HepG2 (cell line): ENCODE data around the gene PCDHGB1. TPM values are rescaled to one million over a fixed set of nuclear protein-coding genes. Genes with fewer than 3 reads are reported as not detected.
"Not testable (repeated sequence)": the region's sequence is repeated elsewhere in the genome, so short reads cannot be mapped to it uniquely, and the experiment has no call there.

Experiments
- ATAC-seq: fragments of 200-7000 bp; cut with Tn5 transposase; 3 replicates; pipeline ENCODE4 v1.9.1; 2020; ENCODE audit warnings: mild to moderate bottlenecking, moderate library complexity
- BruUV-seq: library from RNA; stranded (reverse); fragments of 400-500 nt; replicated peaks from 2 replicates; lab custom pipeline; 2021; lab: Mats Ljungman, UMichigan
- CTCF ChIA-PET: fragments of 300-600 bp; formaldehyde crosslinking; extraction: SDS; loops from one replicate; lab custom pipeline; 2021; ENCODE audit warnings: low total read pairs, inconsistent platforms, low intra/inter-chr PET ratio; lab: Yijun Ruan, JAX
- POLR2A ChIA-PET: fragments of 350-600 bp; sonication (Branson Sonifier 250); formaldehyde crosslinking; loops from one replicate; lab custom pipeline; 2020; ENCODE audit warnings: antibody characterized with exemption, inconsistent platforms; lab: Yijun Ruan, JAX
- DNase-seq: peaks from one replicate; pipeline ENCODE4 v3.0.0-alpha.2; 2015; ENCODE audit warnings: low spot score
- FAIRE-seq: peaks from 3 replicates; lab custom pipeline; 2011; peaks lifted over from hg19 to GRCh38; lab: Jason Lieb, UNC
- H2AFZ ChIP-seq: one replicate; pipeline ENCODE4 v1.6.1; 2011; ENCODE audit warnings: low read length, inconsistent platforms
- H3K27ac ChIP-seq: fragments of 300-600 bp; 3 replicates; pipeline ENCODE4 v1.8.0; 2011; ENCODE audit warnings: mixed run types, mild to moderate bottlenecking, mixed read lengths, low read length, inconsistent platforms; ENCODE audit not compliant: insufficient read depth; ENCODE audit errors: extremely low read length
- H3K27me3 ChIP-seq, 2 experiments: fragments of 200-600 bp in 1 of 2; 2 replicates in 1 of 2; 3 replicates in 1 of 2; pipeline versions ENCODE4 v1.6.0 to v1.8.0; 2011; ENCODE audit warnings: low read length in 2 of 2, mild to moderate bottlenecking in 2 of 2, moderate library complexity in 2 of 2, inconsistent platforms in 1 of 2; ENCODE audit not compliant: insufficient read depth in 2 of 2, control insufficient read depth in 1 of 2
- H3K36me3 ChIP-seq, 2 experiments: fragments of 200-600 bp in 1 of 2; replicated peaks in 1 of 2; 2 replicates in 1 of 2; 3 replicates in 1 of 2; pipeline versions ENCODE4 v1.5.1 to v1.8.0; 2011; ENCODE audit warnings: low read length in 2 of 2, inconsistent platforms in 1 of 2; ENCODE audit not compliant: insufficient read depth in 2 of 2, control insufficient read depth in 1 of 2
- H3K4me1 ChIP-seq: 2 replicates; pipeline ENCODE4 v1.5.1; 2012; ENCODE audit warnings: low read length, inconsistent platforms; ENCODE audit not compliant: insufficient read depth
- H3K4me2 ChIP-seq: 2 replicates; pipeline ENCODE4 v1.6.0; 2011; ENCODE audit warnings: low read depth, low read length, inconsistent platforms
- H3K4me3 ChIP-seq, 3 experiments: fragments of 200-600 bp in 1 of 3; sonication (generic), shearing (Covaris generic) in 1 of 3; replicated peaks in 1 of 3; 2 replicates each; pipeline ENCODE4 v1.5.1; 2011 to 2016; ENCODE audit warnings: low read length in 3 of 3, inconsistent platforms in 2 of 3, low read depth in 2 of 3, mild to moderate bottlenecking in 2 of 3, control low read depth in 1 of 3, mixed read lengths in 1 of 3; ENCODE audit not compliant: insufficient read depth in 1 of 3
- H3K79me2 ChIP-seq: one replicate; pipeline ENCODE4 v1.6.1; 2011; ENCODE audit warnings: low read length, inconsistent platforms; ENCODE audit not compliant: insufficient read depth
- H3K9ac ChIP-seq: 2 replicates; pipeline ENCODE4 v1.6.0; 2011; ENCODE audit warnings: mild to moderate bottlenecking, low read depth, low read length, inconsistent platforms; ENCODE audit not compliant: insufficient read depth
- H3K9me3 ChIP-seq: 2 replicates; pipeline ENCODE4 v1.5.1; 2012; ENCODE audit warnings: mild to moderate bottlenecking, low read length
- H4K20me1 ChIP-seq: 2 replicates; pipeline ENCODE4 v1.6.0; 2011; ENCODE audit warnings: inconsistent platforms, mild to moderate bottlenecking, low read length, moderate library complexity; ENCODE audit not compliant: insufficient read depth
- ATF7 ChIP-seq, 2 experiments: fragments of 450-650 bp in 1 of 2; sonication (generic) in 1 of 2; formaldehyde crosslinking in 1 of 2; IDR thresholded peaks; 2 replicates each; pipeline versions ENCODE4 v1.4.0 to v1.6.1; 2016 to 2020; ENCODE audit warnings: antibody characterized with exemption in 1 of 2, mild to moderate bottlenecking in 1 of 2, missing genetic modification reagents in 1 of 2
- HNF1A ChIP-seq, 2 experiments: sonication (generic) in 1 of 2; formaldehyde crosslinking in 1 of 2; IDR thresholded peaks; 2 replicates each; pipeline versions ENCODE4 v1.4.0 to v1.6.1; 2016 to 2020; ENCODE audit warnings: borderline replicate concordance in 1 of 2, low read depth in 1 of 2, mild to moderate bottlenecking in 1 of 2, missing genetic modification reagents in 1 of 2
- ZNF235 ChIP-seq: sonication (generic); formaldehyde crosslinking; IDR thresholded peaks from 2 replicates; pipeline ENCODE4 v1.8.1; 2023; ENCODE audit warnings: mild to moderate bottlenecking, missing genetic modification reagents, borderline replicate concordance
- WGBS: methylation state at CpG from one replicate; pipeline ENCODE4 v1.1.6; 2017; ENCODE audit warnings: low lambda C conversion rate; 5-methylcytosine and 5-hydroxymethylcytosine counted together
- in situ Hi-C: cut with HindIII; loops from 2 replicates; pipeline ENCODE4 v1.10.0; 2017; ENCODE audit warnings: low pct_unique_long_range_greater_than_20kb; ENCODE audit not compliant: extremely low pct_ligation_motif_present
- intact Hi-C: fragments of 100-400 bp; cut with micrococcal nuclease; formaldehyde crosslinking; loops from one replicate; pipeline ENCODE4 v1.10.0; 2022; ENCODE audit not compliant: unreplicated experiment
- polyA plus RNA-seq, 8 experiments: library from polyadenylated mRNA; depleted of rRNA in 3 of 8; stranded (reverse) in 7 of 8; unstranded in 1 of 8; fragments of >200 nt; fragmentation: Illumina TruSeq in 4 of 8; extraction: Trizol in 4 of 8; gene quantifications; 2 replicates each; pipeline versions ENCODE4 v1.2.1 to v1.2.3, GENCODE V29; 2011 to 2016; ENCODE audit warnings: low read depth in 4 of 8, missing spikeins in 1 of 8, mixed read lengths in 1 of 8; ENCODE audit not compliant: insufficient read depth in 1 of 8
- total RNA-seq, 5 experiments: library from RNA; depleted of rRNA; stranded (reverse); fragments of >200 nt; fragmentation: Illumina TruSeq; extraction: Trizol; gene quantifications; 2 replicates each; pipeline ENCODE4 v1.2.3, GENCODE V29; 2016; ENCODE audit warnings: low read depth in 1 of 5

PCDHGB1 gene
- total and polyA plus RNA-seq, 2 of the 13 experiments (the other 11 are each of a cell fraction or from before 2014, with no cell fraction given) = 1.0 to 2.6 TPM

- ChIA-PET POLR2A (no interaction called here), CTCF (no interaction called here)
- Histone ChIP-seq H3K79me2 (no peaks in the 10 kb centered on the region), H3K36me3 (no peaks in the 10 kb centered on the region), H3K4me1 (peaks cover 5% of the 10 kb centered on the region; the same call in 1 of the 2 replicates), H4K20me1 (no peaks in the 10 kb centered on the region), H2AFZ (no peak overlapping the region), H3K27ac (no peak overlapping the region), H3K9ac (no peak overlapping the region), H3K9me3 (peaks cover 51% of the 10 kb centered on the region), H3K4me2 (no peak overlapping the region), H3K4me3 (no peak overlapping the region), H3K27me3 (no peaks in the 10 kb centered on the region)
- in situ Hi-C loops = no loop called here
- BruUV-seq = no TSS peak
- TF ChIP-seq HNF1A (IDR thresholded peaks at IDR 0.05; ENCODE audit: low read depth) (no peak), HNF1A (CRISPR knock-in tag; IDR thresholded peaks at IDR 0.05; ENCODE audit: borderline replicate concordance) (no peak), ZNF235 (CRISPR knock-in tag) (no peak), ATF7 (IDR thresholded peaks at IDR 0.05) (no peak), ATF7 (CRISPR knock-in tag; IDR thresholded peaks at IDR 0.05) (no peak)
- WGBS = 64% methylated on average over 16 of the region's 21 CpGs
- intact Hi-C loops = no loop called here
- FAIRE-seq (no peak), ATAC-seq (no peak), DNase-seq (no peak)
Measured at GRCh38 chr5:141393267-141393666, 43.4 kb downstream of the PCDHGB1 start.

- H3K4me1 ChIP-seq, intact Hi-C loops, H4K20me1 ChIP-seq, H3K36me3 ChIP-seq, H3K27ac ChIP-seq, H3K9ac ChIP-seq, POLR2A ChIA-PET, CTCF ChIA-PET, BruUV-seq, H2AFZ ChIP-seq, H3K79me2 ChIP-seq, H3K4me2 ChIP-seq, FAIRE-seq, in situ Hi-C loops, ATAC-seq, H3K27me3 ChIP-seq, H3K4me3 ChIP-seq, DNase-seq: not testable (repeated sequence)
- H3K9me3 ChIP-seq = peaks cover 51% of the 10 kb centered on the region
- WGBS = 82% methylated on average over 23 of the region's 53 CpGs
Measured at GRCh38 chr5:141394401-141395187, 44.7 kb downstream of the PCDHGB1 start.
